Esophagus muscularis mucosa (tissue), 4 donors: ENCODE measurements around the gene RFFL. TPM values are rescaled to one million over a fixed set of nuclear protein-coding genes. Genes with fewer than 3 reads are reported as not detected.

Experiments used
- DNase-seq: peaks from one replicate; pipeline ENCODE4 v3.0.0-alpha.2; 2017; ENCODE audit errors: extremely low spot score
- H3K27ac ChIP-seq, 4 donors: fragments of 200-600 bp; sonication (generic); replicated peaks in 1 of 4; 1 replicate in 3 of 4; 2 replicates in 1 of 4; pipeline ENCODE4 v1.5.1; 2016 to 2019; ENCODE audit warnings: mild to moderate bottlenecking in 1 of 4
- H3K27me3 ChIP-seq, 4 donors: fragments of 200-600 bp; sonication (generic); one replicate each; pipeline versions ENCODE4 v1.5.1 to v1.6.0; 2016 to 2019
- H3K36me3 ChIP-seq, 4 donors: fragments of 200-600 bp; sonication (generic); one replicate each; pipeline ENCODE4 v1.5.1; 2016 to 2019
- H3K4me1 ChIP-seq, 4 donors: fragments of 200-600 bp; sonication (generic); one replicate each; pipeline ENCODE4 v1.5.1; 2016 to 2019
- H3K4me3 ChIP-seq, 4 donors: fragments of 200-600 bp; sonication (generic); 1 replicate in 2 of 4; 2 replicates in 2 of 4; pipeline ENCODE4 v1.5.1; 2016 to 2019; ENCODE audit warnings: mild to moderate bottlenecking in 4 of 4, moderate library complexity in 1 of 4
- H3K9me3 ChIP-seq, 4 donors: fragments of 200-600 bp; sonication (generic); 1 replicate in 3 of 4; 2 replicates in 1 of 4; pipeline ENCODE4 v1.5.1; 2016 to 2019
- CTCF ChIP-seq, 3 experiments: fragments of 200-600 bp in 2 of 3; fragments of 450-650 bp in 1 of 3; sonication (generic) in 2 of 3; IDR thresholded peaks; one replicate each; pipeline ENCODE4 v1.5.1; 2017 to 2019; ENCODE audit warnings: antibody characterized with exemption in 3 of 3, mild to moderate bottlenecking in 2 of 3, moderate library complexity in 1 of 3
- EP300 ChIP-seq: sonication (generic); formaldehyde crosslinking; IDR thresholded peaks from one replicate; pipeline ENCODE4 v1.6.1; 2017; ENCODE audit warnings: antibody characterized with exemption
- POLR2A ChIP-seq: fragments of 450-650 bp; IDR thresholded peaks from one replicate; pipeline ENCODE4 v1.6.1; 2017; ENCODE audit warnings: antibody characterized with exemption, moderate library complexity, mild to moderate bottlenecking, low read depth
- POLR2AphosphoS5 ChIP-seq, 2 donors: sonication (generic); formaldehyde crosslinking; IDR thresholded peaks; one replicate each; pipeline ENCODE4 v1.6.1; 2017; ENCODE audit warnings: antibody characterized with exemption in 2 of 2
- WGBS: methylation state at CpG from one replicate; pipeline ENCODE4 v1.1.5; 2018; 5-methylcytosine and 5-hydroxymethylcytosine counted together
- intact Hi-C: fragments of 100-400 bp; cut with DNase I; formaldehyde crosslinking; loops from one replicate; pipeline ENCODE4 v1.15.1; 2023
- total RNA-seq, 4 donors: library from RNA; depleted of rRNA; stranded (reverse); fragments of >200 nt; gene quantifications; one replicate each; pipeline versions ENCODE4 v1.1.0 to v1.2.1, GENCODE V29; 2016

Gene RFFL
- total RNA-seq, 4 donors from 2014 or later, result 19.5 to 40.9 (median 33.3) TPM

- TF ChIP-seq POLR2A (no peak), EP300 (no peak), POLR2AphosphoS5 (IDR thresholded peaks at IDR 0.05) (no peak), CTCF (IDR thresholded peaks at IDR 0.05) (no peak)
- H3K9me3 ChIP-seq, result no peaks in the 10 kb centered on the region
- no peaks in the 10 kb centered on the region for H3K27me3 ChIP-seq
- WGBS, result 46% methylated on average over 6 of the region's 6 CpGs
- intact Hi-C loops, result no loop called here
- DNase-seq, result no peak
- H3K4me3 ChIP-seq, result no peak overlapping the region
- H3K4me1 ChIP-seq, result peaks cover 0 to 8% (median 4%) of the 10 kb centered on the region in 4 donors
- H3K27ac ChIP-seq, result peak overlapping the region in 2 of 4 donors; percentile 5 to 27
- peaks cover 27 to 95% (median 87%) of the 10 kb centered on the region in 4 donors for H3K36me3 ChIP-seq
Measured at GRCh38 chr17:34990921-34991365, 72.6 kb downstream of the RFFL start.

- TF ChIP-seq EP300, result no peak
- TF ChIP-seq POLR2A, result no peak
- no peak for TF ChIP-seq POLR2AphosphoS5 (IDR thresholded peaks at IDR 0.05)
- TF ChIP-seq CTCF (IDR thresholded peaks at IDR 0.05), result no peak
- H3K4me1 ChIP-seq, result peaks cover 3 to 16% (median 12%) of the 10 kb centered on the region in 4 donors
- no peak overlapping the region for H3K27ac ChIP-seq
- no peak overlapping the region for H3K4me3 ChIP-seq
- DNase-seq, result no peak
- H3K36me3 ChIP-seq, result peaks cover 27 to 91% (median 79%) of the 10 kb centered on the region in 4 donors
- intact Hi-C loops, result no loop called here
- H3K9me3 ChIP-seq, result no peaks in the 10 kb centered on the region
- no peaks in the 10 kb centered on the region for H3K27me3 ChIP-seq
- WGBS, result 89% methylated on average over 9 of the region's 10 CpGs
Measured at GRCh38 chr17:34989473-34989872, 74.0 kb downstream of the RFFL start.

- no peak overlapping the region for H3K27ac ChIP-seq
- intact Hi-C loops, result no loop called here
- WGBS, result 95% methylated on average over 2 of the region's 2 CpGs
- H3K4me1 ChIP-seq, result peaks cover 3 to 24% (median 16%) of the 10 kb centered on the region in 4 donors
- H3K4me3 ChIP-seq, result no peak overlapping the region
- H3K9me3 ChIP-seq, result no peaks in the 10 kb centered on the region
- DNase-seq, result no peak
- TF ChIP-seq EP300, result no peak
- no peak for TF ChIP-seq CTCF (IDR thresholded peaks at IDR 0.05)
- H3K27me3 ChIP-seq, result no peaks in the 10 kb centered on the region
- peaks cover 24 to 88% (median 72%) of the 10 kb centered on the region in 4 donors for H3K36me3 ChIP-seq
Measured at GRCh38 chr17:34988644-34989043, 74.9 kb downstream of the RFFL start.

- 77% methylated on average over 2 of the region's 2 CpGs for WGBS
- intact Hi-C loops, result no loop called here
- H3K36me3 ChIP-seq, result peaks cover 19 to 80% (median 64%) of the 10 kb centered on the region in 4 donors
Measured at GRCh38 chr17:34987232-34987631, 76.3 kb downstream of the RFFL start.

More at GRCh38 chr17:34987232-34987631, 76.3 kb downstream of the RFFL start:
- no peaks in the 10 kb centered on the region for H3K9me3 ChIP-seq
- no peak for DNase-seq
- no peaks in the 10 kb centered on the region for H3K27me3 ChIP-seq
- H3K4me1 ChIP-seq, result peaks cover 6 to 37% (median 30%) of the 10 kb centered on the region in 4 donors
- no peak overlapping the region for H3K27ac ChIP-seq
- TF ChIP-seq EP300, result no peak
- no peak for TF ChIP-seq CTCF (IDR thresholded peaks at IDR 0.05)
- no peak for TF ChIP-seq POLR2AphosphoS5 (IDR thresholded peaks at IDR 0.05)
- no peak for TF ChIP-seq POLR2A
- H3K4me3 ChIP-seq, result no peak overlapping the region
